ENCODE measurements around the gene TDRD12. TPM values are rescaled to one million over a fixed set of nuclear protein-coding genes. Genes with fewer than 3 reads are reported as not detected.

Gene TDRD12
- total RNA-seq, 4 donors from 2014 or later = 2.0 to 5.7 TPM; not detected in 2

GRCh38 chr19:32858559-32858958, 139.0 kb downstream of the TDRD12 start:
- intact Hi-C loops (cut with DNase I; ENCODE audit: low total_unique reads) = no loop called here
- Histone ChIP-seq H3K36me3 (no peaks in the 10 kb centered on the region), H3K4me1 (no peaks in the 10 kb centered on the region), H3K27ac (no peak overlapping the region), H3K9me3 (no peaks in the 10 kb centered on the region), H3K27me3 (no peaks in the 10 kb centered on the region), H3K4me3 (no peak overlapping the region)
- TF ChIP-seq POLR2A (IDR thresholded peaks at IDR 0.05) (no peak), CTCF (IDR thresholded peaks at IDR 0.05) (no peak)
- no peak for DNase-seq

GRCh38 chr19:32859591-32859990, 140.0 kb downstream of the TDRD12 start:
- no peaks in the 10 kb centered on the region for H3K36me3 ChIP-seq
- H3K4me1 ChIP-seq = no peaks in the 10 kb centered on the region
- H3K27ac ChIP-seq = no peak overlapping the region
- no peaks in the 10 kb centered on the region for H3K9me3 ChIP-seq
- TF ChIP-seq CTCF (IDR thresholded peaks at IDR 0.05) = no peak
- no peak for TF ChIP-seq POLR2A (IDR thresholded peaks at IDR 0.05)
- H3K27me3 ChIP-seq = no peaks in the 10 kb centered on the region
- intact Hi-C loops (cut with DNase I; ENCODE audit: low total_unique reads) = no loop called here
- DNase-seq = no peak
- no peak overlapping the region for H3K4me3 ChIP-seq

GRCh38 chr19:32861596-32861995, 142.0 kb downstream of the TDRD12 start:
- Histone ChIP-seq H3K9me3 (no peaks in the 10 kb centered on the region), H3K36me3 (no peaks in the 10 kb centered on the region), H3K4me3 (no peak overlapping the region), H3K4me1 (no peaks in the 10 kb centered on the region), H3K27ac (no peak overlapping the region), H3K27me3 (no peaks in the 10 kb centered on the region)
- TF ChIP-seq POLR2A (IDR thresholded peaks at IDR 0.05) (no peak), CTCF (IDR thresholded peaks at IDR 0.05) (no peak)
- DNase-seq = no peak
- intact Hi-C loops (cut with DNase I; ENCODE audit: low total_unique reads) = no loop called here

- intact Hi-C loops (cut with DNase I; ENCODE audit: low total_unique reads) = no loop called here
- no peaks in the 10 kb centered on the region for H3K27me3 ChIP-seq
Measured at GRCh38 chr19:32862173-32862572, 142.6 kb downstream of the TDRD12 start.

GRCh38 chr19:32862741-32863140, 143.2 kb downstream of the TDRD12 start:
- no peaks in the 10 kb centered on the region for H3K27me3 ChIP-seq
- no peaks in the 10 kb centered on the region for H3K36me3 ChIP-seq
- intact Hi-C loops (cut with DNase I; ENCODE audit: low total_unique reads) = no loop called here
- H3K4me3 ChIP-seq = no peak overlapping the region
- H3K9me3 ChIP-seq = no peaks in the 10 kb centered on the region
- TF ChIP-seq POLR2A (IDR thresholded peaks at IDR 0.05) (no peak), CTCF (IDR thresholded peaks at IDR 0.05) (no peak)
- no peak overlapping the region for H3K27ac ChIP-seq
- H3K4me1 ChIP-seq = no peaks in the 10 kb centered on the region
- DNase-seq = no peak

More at GRCh38 chr19:32862173-32862572, 142.6 kb downstream of the TDRD12 start:
- Histone ChIP-seq H3K9me3 (no peaks in the 10 kb centered on the region), H3K4me3 (no peak overlapping the region), H3K27ac (no peak overlapping the region), H3K36me3 (no peaks in the 10 kb centered on the region), H3K4me1 (no peaks in the 10 kb centered on the region)
- no peak for TF ChIP-seq CTCF (IDR thresholded peaks at IDR 0.05)
- TF ChIP-seq POLR2A (IDR thresholded peaks at IDR 0.05) = no peak
- DNase-seq = no peak
